AG04450 (cell line): Measurements from ENCODE around the gene GABPB2. TPM values are rescaled to one million over a fixed set of nuclear protein-coding genes. Genes with fewer than 3 reads are reported as not detected.

Source experiments
- CTCF ChIA-PET: fragments of 300-600, 350-600 bp; formaldehyde crosslinking; extraction: SDS; loops from one replicate; lab custom pipeline; 2022; ENCODE audit warnings: antibody characterized with exemption, inconsistent platforms; lab: Charles Lee
- POLR2A ChIA-PET: fragments of 350-600 bp; formaldehyde crosslinking; extraction: SDS; loops from one replicate; lab custom pipeline; 2021; ENCODE audit warnings: antibody characterized with exemption, inconsistent platforms; lab: Yijun Ruan, JAX
- DNase-seq: peaks from one replicate; pipeline ENCODE4 v3.0.0-alpha.2; 2011; ENCODE audit warnings: low read depth, low spot score
- H3K27ac ChIP-seq: one replicate; pipeline ENCODE4 v1.5.1; 2012; ENCODE audit warnings: low read depth, low read length, control low read depth
- H3K27me3 ChIP-seq: one replicate; pipeline ENCODE4 v1.6.0; 2012; ENCODE audit warnings: low read length; ENCODE audit not compliant: control insufficient read depth, insufficient read depth
- H3K4me3 ChIP-seq: 2 replicates; pipeline ENCODE4 v1.5.1; 2011; ENCODE audit warnings: mild to moderate bottlenecking, low read depth, low read length, control low read depth
- H3K9me3 ChIP-seq: 2 replicates; pipeline ENCODE4 v1.5.1; 2012; ENCODE audit warnings: low read length; ENCODE audit not compliant: control insufficient read depth, insufficient read depth
- CTCF ChIP-seq: IDR thresholded peaks from 2 replicates; pipeline ENCODE4 v1.5.1; 2011; ENCODE audit warnings: low read depth, low read length, control low read depth, inconsistent platforms
- polyA plus RNA-seq: library from polyadenylated mRNA; depleted of rRNA; stranded (reverse); fragments of >200 nt; gene quantifications from 2 replicates; pipeline ENCODE4 v1.2.3, GENCODE V29; 2011

Gene GABPB2
- polyA plus RNA-seq, 1 experiment, result 10.0 TPM

DNA sequence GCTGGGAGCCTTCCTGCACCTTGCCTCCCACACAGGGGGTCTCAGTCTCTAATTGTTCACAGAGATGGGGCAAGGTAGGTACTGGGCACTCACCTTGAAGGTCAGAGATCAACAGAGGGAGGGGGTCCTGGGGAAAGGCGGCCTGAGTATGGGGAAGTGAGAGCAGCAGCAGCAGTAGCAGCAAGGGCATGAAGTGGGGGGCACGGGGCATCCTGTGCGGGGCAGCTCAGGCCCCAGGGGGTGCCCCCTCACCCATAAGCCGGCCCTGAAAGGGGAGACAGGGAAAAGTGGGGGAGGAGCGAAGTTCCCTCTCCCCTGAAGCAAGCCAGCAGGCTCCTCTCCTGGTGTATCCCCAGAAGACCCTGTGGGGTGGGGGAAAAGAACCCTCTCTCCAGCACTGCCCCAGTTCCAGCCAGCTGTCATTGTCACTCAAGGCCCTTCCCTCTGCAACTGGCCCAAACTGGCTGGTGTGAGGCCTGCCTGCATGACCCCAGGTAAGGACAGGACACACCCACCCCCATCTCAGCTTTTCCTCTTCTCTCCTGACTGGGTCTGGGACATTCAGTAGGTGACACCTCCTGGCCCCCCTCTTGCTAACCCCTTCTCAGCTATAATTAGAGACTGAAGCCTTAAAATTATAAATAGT lies 72.0 kb downstream of the GABPB2 start:
- Histone ChIP-seq H3K4me3 (no peak overlapping the region), H3K9me3 (peaks cover 2% of the 10 kb centered on the region; the same call in 1 of the 2 replicates), H3K27me3 (no peaks in the 10 kb centered on the region), H3K27ac (no peak overlapping the region)
- CTCF ChIA-PET, result interaction anchor here (0.6 kb wide), 1 partner anchor 13 kb away, joined by 5 read pairs; no protein-coding TSS in a partner anchor
- DNase-seq, result no peak
- POLR2A ChIA-PET, result no interaction called here
- no peak for TF ChIP-seq CTCF

DNA sequence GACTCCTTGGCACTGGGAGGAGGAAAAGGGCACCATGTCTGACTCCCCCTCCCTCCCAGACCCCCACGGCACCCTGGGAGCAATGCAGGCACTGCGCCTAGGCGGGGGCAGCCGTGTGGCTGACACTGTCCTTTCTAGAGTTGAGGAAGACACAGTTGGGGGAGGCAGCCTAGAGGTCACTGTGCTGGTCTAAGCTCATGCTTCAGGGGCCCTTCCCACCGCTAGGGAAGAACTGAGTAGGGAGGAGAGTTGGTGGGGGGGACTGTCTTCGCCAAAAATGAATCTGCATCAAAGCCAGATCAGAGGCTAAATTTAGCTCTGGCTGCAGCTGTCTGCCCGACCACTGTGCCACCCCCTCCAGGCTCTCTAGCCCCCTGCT lies 72.5 kb downstream of the GABPB2 start:
- no peak for TF ChIP-seq CTCF
- DNase-seq, result no peak
- Histone ChIP-seq H3K27me3 (no peaks in the 10 kb centered on the region), H3K27ac (no peak overlapping the region), H3K4me3 (no peak overlapping the region), H3K9me3 (peaks cover 2% of the 10 kb centered on the region; the same call in 1 of the 2 replicates)
- POLR2A ChIA-PET, result no interaction called here
- CTCF ChIA-PET, result no interaction called here

GRCh38 chr1:151143986-151144385 lies 73.4 kb downstream of the GABPB2 start:
- ChIA-PET CTCF (interaction anchor here (1.3 kb wide), 1 partner anchor 44 kb away, joined by 5 read pairs; no protein-coding TSS in a partner anchor), POLR2A (no interaction called here)
- Histone ChIP-seq H3K27me3 (no peaks in the 10 kb centered on the region), H3K27ac (no peak overlapping the region), H3K9me3 (peaks cover 2% of the 10 kb centered on the region; the same call in 1 of the 2 replicates), H3K4me3 (no peak overlapping the region)
- no peak for TF ChIP-seq CTCF
- no peak for DNase-seq

GRCh38 chr1:151144474-151145303 lies 74.1 kb downstream of the GABPB2 start:
- DNase-seq, result no peak
- no peak overlapping the region for H3K4me3 ChIP-seq
- POLR2A ChIA-PET, result no interaction called here
- H3K27ac ChIP-seq, result no peak overlapping the region
- peaks cover 2% of the 10 kb centered on the region; the same call in 1 of the 2 replicates for H3K9me3 ChIP-seq
- no peak for TF ChIP-seq CTCF
- H3K27me3 ChIP-seq, result no peaks in the 10 kb centered on the region
- CTCF ChIA-PET, result interaction anchor here (1.0 to 1.3 kb wide), 2 partner anchors 45 kb away, joined by 5 to 12 read pairs; no protein-coding TSS in a partner anchor
